ENCODE results near the gene DDX3Y. TPM values are rescaled to one million over a fixed set of nuclear protein-coding genes. Genes with fewer than 3 reads are reported as not detected.

Gene DDX3Y
- total RNA-seq (2021), result not detected in 2 replicates
- Bru-seq, nascent RNA, result not detected
- BruChase-seq, experiment 1, labeled RNA remaining after a 2-hour chase, result not detected
- BruChase-seq, experiment 2, labeled RNA remaining after a 6-hour chase, result not detected
- long read RNA-seq, result 0 reads

- TF ChIP-seq EZH2 (IDR thresholded peaks at IDR 0.05; ENCODE audit: borderline replicate concordance, low read depth, low read length, poor library complexity, severe bottlenecking), result no peak
- TF ChIP-seq, protein P1, sequence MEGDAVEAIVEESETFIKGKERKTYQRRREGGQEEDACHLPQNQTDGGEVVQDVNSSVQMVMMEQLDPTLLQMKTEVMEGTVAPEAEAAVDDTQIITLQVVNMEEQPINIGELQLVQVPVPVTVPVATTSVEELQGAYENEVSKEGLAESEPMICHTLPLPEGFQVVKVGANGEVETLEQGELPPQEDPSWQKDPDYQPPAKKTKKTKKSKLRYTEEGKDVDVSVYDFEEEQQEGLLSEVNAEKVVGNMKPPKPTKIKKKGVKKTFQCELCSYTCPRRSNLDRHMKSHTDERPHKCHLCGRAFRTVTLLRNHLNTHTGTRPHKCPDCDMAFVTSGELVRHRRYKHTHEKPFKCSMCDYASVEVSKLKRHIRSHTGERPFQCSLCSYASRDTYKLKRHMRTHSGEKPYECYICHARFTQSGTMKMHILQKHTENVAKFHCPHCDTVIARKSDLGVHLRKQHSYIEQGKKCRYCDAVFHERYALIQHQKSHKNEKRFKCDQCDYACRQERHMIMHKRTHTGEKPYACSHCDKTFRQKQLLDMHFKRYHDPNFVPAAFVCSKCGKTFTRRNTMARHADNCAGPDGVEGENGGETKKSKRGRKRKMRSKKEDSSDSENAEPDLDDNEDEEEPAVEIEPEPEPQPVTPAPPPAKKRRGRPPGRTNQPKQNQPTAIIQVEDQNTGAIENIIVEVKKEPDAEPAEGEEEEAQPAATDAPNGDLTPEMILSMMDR (conservative IDR thresholded peaks at IDR 0.05; ENCODE audit: low read depth, low read length), result no peak
- no peak for DNase-seq (ENCODE audit: low spot score)
- BruUV-seq (replicated peaks), result no TSS peak
- CTCF ChIA-PET, result no interaction called here
- POLR2A ChIA-PET (ENCODE audit: low non-redundant PET), result no interaction called here
- H3K27me3 ChIP-seq (replicated peaks; ENCODE audit: insufficient read depth, low read depth, low read length, poor library complexity), result no peaks in the 10 kb centered on the region
- no peaks in the 10 kb centered on the region for H3K9me3 ChIP-seq (ENCODE audit: low read depth, low read length, poor library complexity, severe bottlenecking)
- H3K36me3 ChIP-seq (ENCODE audit: insufficient read depth, low read length, poor library complexity, severe bottlenecking), result no peaks in the 10 kb centered on the region
- H3K4me3 ChIP-seq (ENCODE audit: low read depth, low read length, poor library complexity, severe bottlenecking), result no peak within 1 kb of the TSS
- H3K4me1 ChIP-seq (ENCODE audit: insufficient read depth, low read length, poor library complexity, severe bottlenecking), result no peaks in the 10 kb centered on the region
- intact Hi-C loops (cut with micrococcal nuclease; ENCODE audit: unreplicated experiment), result no loop called here
- H3K27ac ChIP-seq (ENCODE audit: low read depth, low read length, poor library complexity, severe bottlenecking), result no peak within 1 kb of the TSS
These were observed at the start of gene DDX3Y for GRCh38 chrY:12904618-12905516. TSS of gene DDX3Y (plus strand) at chrY:12904868. CDS start at chrY:12904937, 69 bp downstream.

DNA sequence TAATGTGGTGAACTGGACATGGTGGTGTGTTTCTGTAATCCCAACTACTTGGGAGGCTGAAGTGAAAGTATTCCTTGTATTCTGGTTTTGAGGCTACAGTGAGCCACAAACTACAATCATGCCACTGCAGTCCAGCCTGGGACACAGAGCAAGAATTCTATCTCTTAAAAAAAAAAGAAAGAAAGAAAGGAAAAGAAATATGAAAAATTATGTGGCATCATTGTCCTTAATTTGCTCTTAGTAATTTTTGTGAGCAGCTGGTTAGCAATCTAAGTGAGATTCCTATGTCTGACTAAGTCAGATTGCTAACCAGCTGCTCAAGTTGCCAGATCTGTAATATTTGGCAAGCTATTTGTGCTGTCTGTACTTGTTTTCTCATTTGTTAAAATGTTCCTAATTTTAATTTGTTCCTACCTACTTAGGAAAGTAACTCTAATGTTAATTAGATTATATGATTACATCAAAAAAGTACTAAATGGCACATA, 48.8 kb upstream of the DDX3Y start:
- ChIA-PET POLR2A (ENCODE audit: low non-redundant PET) (no interaction called here), CTCF (no interaction called here)
- TF ChIP-seq EZH2 (IDR thresholded peaks at IDR 0.05; ENCODE audit: borderline replicate concordance, low read depth, low read length, poor library complexity, severe bottlenecking), result no peak
- TF ChIP-seq, protein P1 (conservative IDR thresholded peaks at IDR 0.05; ENCODE audit: low read depth, low read length), result no peak
- H3K4me1 ChIP-seq (ENCODE audit: insufficient read depth, low read length, poor library complexity, severe bottlenecking), result no peaks in the 10 kb centered on the region
- DNase-seq (ENCODE audit: low spot score), result no peak
- no peaks in the 10 kb centered on the region for H3K9me3 ChIP-seq (ENCODE audit: low read depth, low read length, poor library complexity, severe bottlenecking)
- no peak overlapping the region for H3K4me3 ChIP-seq (ENCODE audit: low read depth, low read length, poor library complexity, severe bottlenecking)
- H3K36me3 ChIP-seq (ENCODE audit: insufficient read depth, low read length, poor library complexity, severe bottlenecking), result no peaks in the 10 kb centered on the region
- intact Hi-C loops (cut with micrococcal nuclease; ENCODE audit: unreplicated experiment), result no loop called here
- no peak overlapping the region for H3K27ac ChIP-seq (ENCODE audit: low read depth, low read length, poor library complexity, severe bottlenecking)
- BruUV-seq (replicated peaks), result no TSS peak
- H3K27me3 ChIP-seq (replicated peaks; ENCODE audit: insufficient read depth, low read depth, low read length, poor library complexity), result no peaks in the 10 kb centered on the region

DNA sequence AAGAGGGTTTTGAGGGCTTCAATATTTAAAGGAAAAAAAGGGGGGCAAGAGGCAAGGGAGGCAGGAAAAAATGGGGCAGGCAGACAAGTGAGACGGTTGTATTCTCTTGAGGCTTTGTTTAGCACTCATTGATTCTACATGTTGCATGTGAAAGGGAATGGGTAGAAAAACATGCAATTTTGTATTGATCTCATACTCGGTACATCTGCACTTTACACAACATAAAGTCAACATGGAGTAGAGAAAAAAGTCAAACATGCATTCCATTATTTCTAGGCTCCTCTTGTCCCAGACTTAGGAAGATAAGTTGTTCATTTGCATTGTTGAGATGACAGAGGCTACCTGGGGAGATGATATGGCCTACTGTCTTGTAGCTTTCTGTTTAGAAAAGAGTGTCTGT, 36.7 kb upstream of the DDX3Y start:
- POLR2A ChIA-PET (ENCODE audit: low non-redundant PET), result no interaction called here
- no peak for DNase-seq (ENCODE audit: low spot score)
- Histone ChIP-seq H3K9me3 (ENCODE audit: low read depth, low read length, poor library complexity, severe bottlenecking) (no peaks in the 10 kb centered on the region), H3K27ac (ENCODE audit: low read depth, low read length, poor library complexity, severe bottlenecking) (no peak overlapping the region), H3K4me1 (ENCODE audit: insufficient read depth, low read length, poor library complexity, severe bottlenecking) (no peaks in the 10 kb centered on the region), H3K36me3 (ENCODE audit: insufficient read depth, low read length, poor library complexity, severe bottlenecking) (no peaks in the 10 kb centered on the region), H3K27me3 (replicated peaks; ENCODE audit: insufficient read depth, low read depth, low read length, poor library complexity) (no peaks in the 10 kb centered on the region), H3K4me3 (ENCODE audit: low read depth, low read length, poor library complexity, severe bottlenecking) (no peak overlapping the region)
- CTCF ChIA-PET, result no interaction called here
- no peak for TF ChIP-seq EZH2 (IDR thresholded peaks at IDR 0.05; ENCODE audit: borderline replicate concordance, low read depth, low read length, poor library complexity, severe bottlenecking)
- TF ChIP-seq, protein P1 (conservative IDR thresholded peaks at IDR 0.05; ENCODE audit: low read depth, low read length), result no peak
- intact Hi-C loops (cut with micrococcal nuclease; ENCODE audit: unreplicated experiment), result no loop called here
- no TSS peak for BruUV-seq (replicated peaks)

Measured in A673 (cell line).